ENCODE measurements around the gene SPTBN4. TPM values are rescaled to one million over a fixed set of nuclear protein-coding genes. Genes with fewer than 3 reads are reported as not detected.

SPTBN4 gene
- total and polyA plus RNA-seq, 2 experiments from 2014 or later, result 0.32 to 5.5 TPM

DNA sequence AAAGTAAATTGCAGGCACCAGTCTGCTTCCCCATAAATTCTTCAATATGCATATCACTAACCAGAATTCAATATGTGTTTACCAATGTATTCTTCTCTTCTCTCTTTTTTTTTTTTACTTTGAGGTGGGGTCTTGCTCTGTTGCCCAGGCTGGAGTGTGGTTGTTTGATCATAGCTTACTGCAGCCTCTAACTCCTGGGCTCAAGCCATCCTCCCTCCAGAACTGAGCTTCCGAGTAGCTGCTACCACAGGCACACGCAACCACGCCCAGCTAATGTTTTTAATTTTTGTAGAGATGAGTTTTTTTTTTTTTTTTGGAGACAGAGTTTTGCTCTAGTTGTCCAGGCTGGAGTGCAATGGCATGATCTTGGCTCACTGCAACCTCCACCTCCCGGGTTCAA lies 151.2 kb downstream of the SPTBN4 start:
- TF ChIP-seq, protein P1, sequence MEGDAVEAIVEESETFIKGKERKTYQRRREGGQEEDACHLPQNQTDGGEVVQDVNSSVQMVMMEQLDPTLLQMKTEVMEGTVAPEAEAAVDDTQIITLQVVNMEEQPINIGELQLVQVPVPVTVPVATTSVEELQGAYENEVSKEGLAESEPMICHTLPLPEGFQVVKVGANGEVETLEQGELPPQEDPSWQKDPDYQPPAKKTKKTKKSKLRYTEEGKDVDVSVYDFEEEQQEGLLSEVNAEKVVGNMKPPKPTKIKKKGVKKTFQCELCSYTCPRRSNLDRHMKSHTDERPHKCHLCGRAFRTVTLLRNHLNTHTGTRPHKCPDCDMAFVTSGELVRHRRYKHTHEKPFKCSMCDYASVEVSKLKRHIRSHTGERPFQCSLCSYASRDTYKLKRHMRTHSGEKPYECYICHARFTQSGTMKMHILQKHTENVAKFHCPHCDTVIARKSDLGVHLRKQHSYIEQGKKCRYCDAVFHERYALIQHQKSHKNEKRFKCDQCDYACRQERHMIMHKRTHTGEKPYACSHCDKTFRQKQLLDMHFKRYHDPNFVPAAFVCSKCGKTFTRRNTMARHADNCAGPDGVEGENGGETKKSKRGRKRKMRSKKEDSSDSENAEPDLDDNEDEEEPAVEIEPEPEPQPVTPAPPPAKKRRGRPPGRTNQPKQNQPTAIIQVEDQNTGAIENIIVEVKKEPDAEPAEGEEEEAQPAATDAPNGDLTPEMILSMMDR (IDR thresholded peaks at IDR 0.05; ENCODE audit: low read depth, low read length), result no peak
- Histone ChIP-seq H3K27me3 (no peaks in the 10 kb centered on the region), H3K36me3 (peaks cover 18% of the 10 kb centered on the region), H3K27ac (no peak overlapping the region), H3K9me3 (ENCODE audit: low read depth) (no peaks in the 10 kb centered on the region), H3K4me3 (no peak overlapping the region), H3K4me1 (ENCODE audit: low read depth) (no peaks in the 10 kb centered on the region)
- no peak for DNase-seq (ENCODE audit: low read depth in 1 of 2, low spot score in 1 of 2)

DNA sequence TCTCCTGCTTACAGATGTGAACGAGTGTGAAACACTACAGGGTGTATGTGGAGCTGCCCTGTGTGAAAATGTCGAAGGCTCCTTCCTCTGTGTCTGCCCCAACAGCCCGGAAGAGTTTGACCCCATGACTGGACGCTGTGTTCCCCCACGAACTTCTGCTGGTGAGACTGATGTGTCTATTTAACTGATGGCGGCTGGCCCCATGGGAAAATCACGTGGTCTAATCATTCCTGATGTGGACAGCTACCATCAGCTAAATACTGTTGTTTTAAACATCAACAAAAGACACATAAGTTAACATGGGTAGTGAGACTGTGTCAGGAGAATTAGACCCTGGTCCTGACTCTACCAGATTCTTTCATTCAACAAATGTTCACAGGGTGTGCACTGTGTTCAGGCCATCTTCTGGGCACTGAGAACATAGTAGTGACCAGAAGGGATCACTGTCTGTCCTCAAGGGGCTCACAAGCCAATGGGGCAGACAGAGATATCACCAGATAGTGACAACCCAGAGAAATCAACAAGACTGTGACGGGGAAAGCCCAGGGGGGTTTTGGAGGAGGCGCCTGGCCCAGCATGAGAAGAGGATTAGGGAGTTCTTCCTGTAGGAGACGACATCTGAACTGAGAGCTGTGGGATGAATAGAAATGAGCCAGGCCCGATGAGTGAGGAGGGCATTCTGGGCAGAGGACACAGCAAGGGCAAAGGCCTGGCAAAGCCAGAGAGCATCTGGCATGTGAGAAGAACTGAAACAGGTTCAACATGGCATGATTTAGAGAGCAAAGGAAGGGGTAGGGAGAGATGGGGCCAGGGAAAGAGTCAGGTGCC lies 152.7 kb downstream of the SPTBN4 start:
- no peak for DNase-seq (ENCODE audit: low read depth in 1 of 2, low spot score in 1 of 2)
- Histone ChIP-seq H3K36me3 (peaks cover 18% of the 10 kb centered on the region), H3K4me3 (no peak overlapping the region), H3K9me3 (ENCODE audit: low read depth) (no peaks in the 10 kb centered on the region), H3K27ac (no peak overlapping the region), H3K4me1 (ENCODE audit: low read depth) (no peaks in the 10 kb centered on the region), H3K27me3 (no peaks in the 10 kb centered on the region)
- TF ChIP-seq, protein P1 (IDR thresholded peaks at IDR 0.05; ENCODE audit: low read depth, low read length), result no peak

DNA sequence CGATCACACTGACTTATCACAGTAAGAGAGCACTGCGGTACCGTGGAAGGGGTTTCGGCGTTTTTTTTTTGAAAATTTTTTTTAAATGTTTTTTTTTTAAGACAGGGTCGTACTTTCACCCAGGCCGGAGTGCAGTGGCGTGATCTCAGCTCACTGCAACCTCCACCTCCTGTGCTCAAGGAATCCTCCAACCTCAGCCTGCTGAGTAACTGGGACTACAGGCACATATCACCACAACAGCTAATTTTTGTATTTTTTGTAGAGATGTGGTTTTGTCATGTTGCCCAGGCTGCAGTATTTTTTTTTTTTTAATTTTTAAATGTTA lies 153.3 kb downstream of the SPTBN4 start:
- H3K27ac ChIP-seq, result no peak overlapping the region
- DNase-seq (ENCODE audit: low read depth in 1 of 2, low spot score in 1 of 2), result no peak
- no peaks in the 10 kb centered on the region for H3K4me1 ChIP-seq (ENCODE audit: low read depth)
- no peak overlapping the region for H3K4me3 ChIP-seq
- peaks cover 18% of the 10 kb centered on the region for H3K36me3 ChIP-seq
- no peaks in the 10 kb centered on the region for H3K9me3 ChIP-seq (ENCODE audit: low read depth)
- H3K27me3 ChIP-seq, result no peaks in the 10 kb centered on the region
- TF ChIP-seq, protein P1 (IDR thresholded peaks at IDR 0.05; ENCODE audit: low read depth, low read length), result no peak

DNA sequence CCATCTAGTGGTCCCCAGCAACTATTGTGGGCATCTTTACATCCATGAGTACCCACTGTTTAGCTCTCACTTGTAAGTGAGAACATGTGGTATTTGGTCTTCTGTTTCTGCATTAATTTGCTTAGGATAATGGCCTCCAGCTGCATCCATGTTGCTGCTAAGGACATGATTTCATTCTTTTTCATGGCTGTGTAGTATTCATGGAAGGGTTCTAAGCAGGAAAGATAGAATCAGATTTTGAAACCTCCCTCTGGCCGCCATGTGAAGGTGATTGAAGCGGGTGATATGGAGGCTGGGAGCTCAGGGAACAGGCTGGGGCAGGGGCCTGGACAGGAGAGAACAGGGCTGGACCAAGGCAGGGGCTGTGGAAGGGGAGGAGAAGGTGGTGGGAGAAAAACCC lies 154.5 kb downstream of the SPTBN4 start:
- H3K36me3 ChIP-seq, result peaks cover 18% of the 10 kb centered on the region
- no peaks in the 10 kb centered on the region for H3K9me3 ChIP-seq (ENCODE audit: low read depth)
- no peak overlapping the region for H3K4me3 ChIP-seq
- TF ChIP-seq, protein P1 (IDR thresholded peaks at IDR 0.05; ENCODE audit: low read depth, low read length), result no peak
- H3K4me1 ChIP-seq (ENCODE audit: low read depth), result no peaks in the 10 kb centered on the region
- no peak for DNase-seq (ENCODE audit: low read depth in 1 of 2, low spot score in 1 of 2)
- H3K27me3 ChIP-seq, result no peaks in the 10 kb centered on the region
- H3K27ac ChIP-seq, result no peak overlapping the region

DNA sequence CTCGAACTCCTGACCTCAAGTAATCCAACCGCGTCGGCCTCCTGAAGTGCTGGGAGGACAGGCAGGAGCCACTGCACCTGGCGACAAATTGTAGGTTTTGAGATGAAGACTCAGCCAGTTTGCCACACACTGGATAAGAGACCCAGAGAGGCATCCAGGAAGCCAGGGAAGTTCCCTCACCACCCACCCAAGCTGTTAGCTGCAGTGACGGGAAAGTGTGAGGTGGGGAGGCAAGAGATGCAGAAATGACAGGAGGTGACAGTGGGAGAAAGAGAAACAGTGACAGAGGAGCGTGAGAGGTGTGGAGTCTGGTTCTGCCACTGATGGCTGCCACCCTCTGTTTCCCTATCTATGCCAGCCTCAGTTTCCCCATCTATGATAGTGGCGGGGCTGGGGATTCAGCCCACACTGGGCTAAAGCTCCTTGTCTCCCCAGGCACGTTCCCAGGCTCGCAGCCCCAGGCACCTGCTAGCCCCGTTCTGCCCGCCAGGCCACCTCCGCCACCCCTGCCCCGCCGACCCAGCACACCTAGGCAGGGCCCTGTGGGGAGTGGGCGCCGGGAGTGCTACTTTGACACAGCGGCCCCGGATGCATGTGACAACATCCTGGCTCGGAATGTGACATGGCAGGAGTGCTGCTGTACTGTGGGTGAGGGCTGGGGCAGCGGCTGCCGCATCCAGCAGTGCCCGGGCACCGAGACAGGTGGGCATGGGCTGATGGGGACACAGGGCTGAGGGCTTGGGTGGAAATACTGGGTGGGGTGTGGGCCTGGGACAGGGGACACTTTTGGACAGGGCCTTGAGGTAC lies 155.4 kb downstream of the SPTBN4 start:
- H3K4me3 ChIP-seq, result no peak overlapping the region
- no peaks in the 10 kb centered on the region for H3K9me3 ChIP-seq (ENCODE audit: low read depth)
- H3K27me3 ChIP-seq, result no peaks in the 10 kb centered on the region
- peaks cover 18% of the 10 kb centered on the region for H3K36me3 ChIP-seq
- TF ChIP-seq, protein P1 (IDR thresholded peaks at IDR 0.05; ENCODE audit: low read depth, low read length), result no peak
- no peak overlapping the region for H3K27ac ChIP-seq
- H3K4me1 ChIP-seq (ENCODE audit: low read depth), result no peaks in the 10 kb centered on the region
- DNase-seq (ENCODE audit: low read depth in 1 of 2, low spot score in 1 of 2), result no peak

All from cardiac muscle cell (in vitro differentiated cells and primary cell).